SK-N-SH treated with all-trans-retinoic acid at 6 μM for 48 hours (cell line): ENCODE data around the gene ENDOV.

Source experiments
- ATAC-seq: fragments of 200-7000 bp; cut with Tn5 transposase; 3 replicates; pipeline ENCODE4 v1.9.1; 2020; ENCODE audit warnings: mild to moderate bottlenecking, moderate library complexity
- ARNTL ChIP-seq: fragments of 450-650 bp; formaldehyde crosslinking; IDR thresholded peaks from 2 replicates; pipeline ENCODE4 v1.5.0; 2020; ENCODE audit warnings: low read depth, mild to moderate bottlenecking, moderate library complexity, borderline replicate concordance
- BACH2 ChIP-seq: fragments of 250-450 bp; sonication (Bioruptor Pico); IDR thresholded peaks from 2 replicates; pipeline ENCODE4 v1.9.0; 2021; ENCODE audit warnings: mild to moderate bottlenecking, borderline replicate concordance
- CREB5 ChIP-seq: fragments of 250-450 bp; sonication (Bioruptor Pico); IDR thresholded peaks from 2 replicates; pipeline ENCODE4 v1.5.1; 2020; ENCODE audit warnings: low read depth, mild to moderate bottlenecking, moderate library complexity
- CSDC2 ChIP-seq: fragments of 250-450 bp; sonication (Bioruptor Pico); IDR thresholded peaks from 2 replicates; pipeline ENCODE4 v1.5.0; 2020; ENCODE audit warnings: mild to moderate bottlenecking, moderate library complexity
- CSRNP3 ChIP-seq: fragments of 250-450 bp; sonication (Bioruptor Pico); IDR thresholded peaks from 2 replicates; pipeline ENCODE4 v1.5.1; 2021; ENCODE audit warnings: mild to moderate bottlenecking, moderate library complexity
- GLIS3 ChIP-seq: fragments of 250-450 bp; sonication (Bioruptor Pico); IDR thresholded peaks from 2 replicates; pipeline ENCODE4 v1.5.0; 2020; ENCODE audit warnings: mild to moderate bottlenecking, moderate library complexity
- ISL1 ChIP-seq: fragments of 250-450 bp; sonication (Bioruptor Pico); IDR thresholded peaks from 2 replicates; pipeline ENCODE4 v2.1.2; 2022; ENCODE audit warnings: mild to moderate bottlenecking, moderate library complexity
- OSR1 ChIP-seq: fragments of 250-450 bp; sonication (Bioruptor Pico); IDR thresholded peaks from 2 replicates; pipeline ENCODE4 v1.8.0; 2022; ENCODE audit warnings: moderate library complexity, mild to moderate bottlenecking, inconsistent platforms
- PATZ1 ChIP-seq: fragments of 250-450 bp; sonication (Bioruptor Pico); IDR thresholded peaks from 2 replicates; pipeline ENCODE4 v1.8.0; 2020; ENCODE audit warnings: mild to moderate bottlenecking, moderate library complexity, borderline replicate concordance
- PPARA ChIP-seq: fragments of 250-450 bp; sonication (Bioruptor Pico); IDR thresholded peaks from 2 replicates; pipeline ENCODE4 v1.5.0; 2020; ENCODE audit warnings: mild to moderate bottlenecking, borderline replicate concordance
- RARB ChIP-seq: fragments of 250-450 bp; sonication (Bioruptor Pico); IDR thresholded peaks from 2 replicates; pipeline ENCODE4 v1.8.0; 2021; ENCODE audit warnings: mild to moderate bottlenecking, moderate library complexity
- SNAI2 ChIP-seq: fragments of 250-450 bp; sonication (Bioruptor Pico); IDR thresholded peaks from 2 replicates; pipeline ENCODE4 v1.5.0; 2020; ENCODE audit warnings: mild to moderate bottlenecking, moderate library complexity
- TCF4 ChIP-seq: fragments of 250-450 bp; sonication (Bioruptor Pico); IDR thresholded peaks from 2 replicates; pipeline ENCODE4 v1.8.0; 2021; ENCODE audit warnings: mild to moderate bottlenecking, moderate library complexity, borderline replicate concordance
- TSHZ2 ChIP-seq: fragments of 250-450 bp; sonication (Bioruptor Pico); IDR thresholded peaks from 2 replicates; pipeline ENCODE4 v1.5.0; 2020; ENCODE audit warnings: mild to moderate bottlenecking, moderate library complexity
- ZC3H10 ChIP-seq: fragments of 250-450 bp; sonication (Bioruptor Pico); IDR thresholded peaks from 2 replicates; pipeline ENCODE4 v1.5.1; 2021; ENCODE audit warnings: mild to moderate bottlenecking, moderate library complexity
- ZFP30 ChIP-seq: fragments of 450-650 bp; formaldehyde crosslinking; IDR thresholded peaks from 2 replicates; pipeline ENCODE4 v1.5.0; 2022; ENCODE audit warnings: mild to moderate bottlenecking, moderate library complexity
- ZNF565 ChIP-seq: fragments of 450-650 bp; formaldehyde crosslinking; conservative IDR thresholded peaks from 2 replicates; pipeline ENCODE4 v1.5.0; 2020; ENCODE audit warnings: low read depth, mild to moderate bottlenecking, moderate library complexity
- ZNF70 ChIP-seq: fragments of 450-650 bp; formaldehyde crosslinking; IDR thresholded peaks from 2 replicates; pipeline ENCODE4 v1.5.0; 2020; ENCODE audit warnings: mild to moderate bottlenecking, moderate library complexity
- ZNF8 ChIP-seq: fragments of 450-650 bp; formaldehyde crosslinking; IDR thresholded peaks from 2 replicates; pipeline ENCODE4 v1.5.0; 2020; ENCODE audit warnings: mild to moderate bottlenecking, moderate library complexity

Gene ENDOV

GRCh38 chr17:80437532-80437931, 22.6 kb downstream of the ENDOV start:
- TF ChIP-seq CREB5 (CRISPR knock-in tag) (no peak), ZNF8 (CRISPR knock-in tag) (no peak), CSDC2 (CRISPR knock-in tag) (no peak), ZC3H10 (CRISPR knock-in tag) (no peak), OSR1 (CRISPR knock-in tag) (no peak), RARB (CRISPR knock-in tag) (no peak), TSHZ2 (CRISPR knock-in tag) (no peak), TCF4 (CRISPR knock-in tag) (no peak)
- ATAC-seq = no peak

- ATAC-seq = no peak
- no peak for TF ChIP-seq GLIS3 (CRISPR knock-in tag)
- no peak for TF ChIP-seq ZC3H10 (CRISPR knock-in tag)
- no peak for TF ChIP-seq TCF4 (CRISPR knock-in tag)
- no peak for TF ChIP-seq ZNF8 (CRISPR knock-in tag)
Measured at GRCh38 chr17:80438806-80439205, 23.8 kb downstream of the ENDOV start.

- TF ChIP-seq PATZ1 (CRISPR knock-in tag) = no peak
- no peak for TF ChIP-seq CREB5 (CRISPR knock-in tag)
- TF ChIP-seq PPARA (CRISPR knock-in tag) = no peak
- TF ChIP-seq ARNTL (CRISPR knock-in tag) = no peak
- no peak for TF ChIP-seq ZNF565 (CRISPR knock-in tag)
- no peak for TF ChIP-seq ZNF70 (CRISPR knock-in tag)
- no peak for TF ChIP-seq CSDC2 (CRISPR knock-in tag)
- no peak for TF ChIP-seq BACH2 (CRISPR knock-in tag)
- no peak for TF ChIP-seq ZC3H10 (CRISPR knock-in tag)
- no peak for TF ChIP-seq OSR1 (CRISPR knock-in tag)
- TF ChIP-seq SNAI2 (CRISPR knock-in tag) = no peak
- no peak for TF ChIP-seq GLIS3 (CRISPR knock-in tag)
- no peak for TF ChIP-seq ZNF8 (CRISPR knock-in tag)
- TF ChIP-seq ISL1 = no peak
- TF ChIP-seq ZFP30 (CRISPR knock-in tag) = no peak
- TF ChIP-seq TCF4 (CRISPR knock-in tag) = no peak
- TF ChIP-seq TSHZ2 (CRISPR knock-in tag) = no peak
- no peak for TF ChIP-seq CSRNP3
- TF ChIP-seq RARB (CRISPR knock-in tag) = no peak
- ATAC-seq = no peak
Measured at GRCh38 chr17:80439499-80439898, 24.5 kb downstream of the ENDOV start.
